ENCODE results near the gene CFD. TPM values are rescaled to one million over a fixed set of nuclear protein-coding genes. Genes with fewer than 3 reads are reported as not detected.

The CFD gene
- total RNA-seq, 1 donor from 2014 or later: 162 TPM

- peak overlapping the region; percentile 44 for H3K27ac Mint-ChIP-seq (ENCODE audit: unreplicated experiment)
- peak overlapping the region; percentile 50 for H3K4me3 Mint-ChIP-seq (ENCODE audit: unreplicated experiment)
- peaks cover 39% of the 10 kb centered on the region for H3K4me1 Mint-ChIP-seq (ENCODE audit: unreplicated experiment)
- no peaks in the 10 kb centered on the region for H3K36me3 Mint-ChIP-seq (ENCODE audit: unreplicated experiment)
- H3K27me3 Mint-ChIP-seq (ENCODE audit: unreplicated experiment): no peaks in the 10 kb centered on the region
- peak; percentile 84 for DNase-seq (ENCODE audit: extremely low spot score, unreplicated experiment)
- peak; percentile 13 for TF ChIP-seq CTCF (IDR thresholded peaks at IDR 0.05)
- H3K9me3 Mint-ChIP-seq (ENCODE audit: unreplicated experiment): no peaks in the 10 kb centered on the region
Observed at GRCh38 chr19:861756-862580, 2.5 kb downstream of the CFD start.

GRCh38 chr19:862581-863314 is 3.3 kb downstream of the CFD start:
- peaks cover 47% of the 10 kb centered on the region for H3K4me1 Mint-ChIP-seq (ENCODE audit: unreplicated experiment)
- peak; percentile 88 for DNase-seq (ENCODE audit: extremely low spot score, unreplicated experiment)
- no peak overlapping the region for H3K4me3 Mint-ChIP-seq (ENCODE audit: unreplicated experiment)
- peak overlapping the region; percentile 44 for H3K27ac Mint-ChIP-seq (ENCODE audit: unreplicated experiment)
- H3K27me3 Mint-ChIP-seq (ENCODE audit: unreplicated experiment): no peaks in the 10 kb centered on the region
- no peak for TF ChIP-seq CTCF (IDR thresholded peaks at IDR 0.05)
- no peaks in the 10 kb centered on the region for H3K9me3 Mint-ChIP-seq (ENCODE audit: unreplicated experiment)
- H3K36me3 Mint-ChIP-seq (ENCODE audit: unreplicated experiment): peaks cover 4% of the 10 kb centered on the region

GRCh38 chr19:863315-863620 is 3.8 kb downstream of the CFD start:
- no peaks in the 10 kb centered on the region for H3K27me3 Mint-ChIP-seq (ENCODE audit: unreplicated experiment)
- H3K4me3 Mint-ChIP-seq (ENCODE audit: unreplicated experiment): no peak overlapping the region
- no peaks in the 10 kb centered on the region for H3K9me3 Mint-ChIP-seq (ENCODE audit: unreplicated experiment)
- H3K27ac Mint-ChIP-seq (ENCODE audit: unreplicated experiment): no peak overlapping the region
- no peak for DNase-seq (ENCODE audit: extremely low spot score, unreplicated experiment)
- TF ChIP-seq CTCF (IDR thresholded peaks at IDR 0.05): no peak
- H3K4me1 Mint-ChIP-seq (ENCODE audit: unreplicated experiment): peaks cover 52% of the 10 kb centered on the region
- H3K36me3 Mint-ChIP-seq (ENCODE audit: unreplicated experiment): peaks cover 4% of the 10 kb centered on the region

GRCh38 chr19:866769-867300 is 7.4 kb downstream of the CFD start:
- H3K36me3 Mint-ChIP-seq (ENCODE audit: unreplicated experiment): peaks cover 9% of the 10 kb centered on the region
- no peak overlapping the region for H3K4me3 Mint-ChIP-seq (ENCODE audit: unreplicated experiment)
- DNase-seq (ENCODE audit: extremely low spot score, unreplicated experiment): no peak
- H3K9me3 Mint-ChIP-seq (ENCODE audit: unreplicated experiment): no peaks in the 10 kb centered on the region
- H3K27me3 Mint-ChIP-seq (ENCODE audit: unreplicated experiment): no peaks in the 10 kb centered on the region
- H3K4me1 Mint-ChIP-seq (ENCODE audit: unreplicated experiment): peaks cover 65% of the 10 kb centered on the region
- TF ChIP-seq CTCF (IDR thresholded peaks at IDR 0.05): no peak
- H3K27ac Mint-ChIP-seq (ENCODE audit: unreplicated experiment): peak overlapping the region; percentile 97

GRCh38 chr19:867301-867793 is 7.9 kb downstream of the CFD start:
- no peak for TF ChIP-seq CTCF (IDR thresholded peaks at IDR 0.05)
- H3K27ac Mint-ChIP-seq (ENCODE audit: unreplicated experiment): peak overlapping the region; percentile 97
- H3K4me3 Mint-ChIP-seq (ENCODE audit: unreplicated experiment): peak overlapping the region; percentile 52
- peaks cover 9% of the 10 kb centered on the region for H3K36me3 Mint-ChIP-seq (ENCODE audit: unreplicated experiment)
- peak; percentile 94 for DNase-seq (ENCODE audit: extremely low spot score, unreplicated experiment)
- no peaks in the 10 kb centered on the region for H3K27me3 Mint-ChIP-seq (ENCODE audit: unreplicated experiment)
- H3K4me1 Mint-ChIP-seq (ENCODE audit: unreplicated experiment): peaks cover 69% of the 10 kb centered on the region
- no peaks in the 10 kb centered on the region for H3K9me3 Mint-ChIP-seq (ENCODE audit: unreplicated experiment)

Measured in osteocyte (in vitro differentiated cells).